Neural progenitor cell (in vitro differentiated cells): ENCODE results near the gene COL11A2.

Source experiments
- EZH2phosphoT487 ChIP-seq: fragments of 200-600 bp; sonication (generic); IDR thresholded peaks from 2 replicates; pipeline ENCODE4 v1.6.1; 2017; ENCODE audit warnings: antibody characterized with exemption
- TF ChIP-seq, protein P1 (sequence below): fragments of 200-600 bp; sonication (generic); IDR thresholded peaks from 2 replicates; pipeline ENCODE4 v1.5.1; 2017; ENCODE audit warnings: antibody characterized with exemption, mild to moderate bottlenecking

DNA sequence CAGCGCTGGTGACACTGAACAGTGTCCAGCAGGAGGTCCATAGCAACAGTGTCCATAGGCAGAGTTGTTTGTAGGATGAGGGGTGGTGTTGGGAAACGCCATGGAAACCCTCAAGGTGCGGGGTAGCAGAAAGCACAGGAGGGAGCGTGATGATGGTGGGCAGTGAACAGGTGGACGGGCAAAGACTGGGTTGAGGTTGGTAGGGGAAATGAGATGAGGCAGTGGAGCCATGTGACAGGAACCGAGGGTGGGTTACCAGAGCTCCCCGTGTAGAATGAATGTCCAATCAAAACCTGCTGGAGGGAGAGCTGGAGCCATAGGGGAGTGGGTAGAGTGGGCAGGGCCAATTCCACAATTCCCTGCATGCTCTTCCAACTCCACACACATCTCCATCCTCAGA is 78.5 kb downstream of the COL11A2 start:
- TF ChIP-seq, protein P1, sequence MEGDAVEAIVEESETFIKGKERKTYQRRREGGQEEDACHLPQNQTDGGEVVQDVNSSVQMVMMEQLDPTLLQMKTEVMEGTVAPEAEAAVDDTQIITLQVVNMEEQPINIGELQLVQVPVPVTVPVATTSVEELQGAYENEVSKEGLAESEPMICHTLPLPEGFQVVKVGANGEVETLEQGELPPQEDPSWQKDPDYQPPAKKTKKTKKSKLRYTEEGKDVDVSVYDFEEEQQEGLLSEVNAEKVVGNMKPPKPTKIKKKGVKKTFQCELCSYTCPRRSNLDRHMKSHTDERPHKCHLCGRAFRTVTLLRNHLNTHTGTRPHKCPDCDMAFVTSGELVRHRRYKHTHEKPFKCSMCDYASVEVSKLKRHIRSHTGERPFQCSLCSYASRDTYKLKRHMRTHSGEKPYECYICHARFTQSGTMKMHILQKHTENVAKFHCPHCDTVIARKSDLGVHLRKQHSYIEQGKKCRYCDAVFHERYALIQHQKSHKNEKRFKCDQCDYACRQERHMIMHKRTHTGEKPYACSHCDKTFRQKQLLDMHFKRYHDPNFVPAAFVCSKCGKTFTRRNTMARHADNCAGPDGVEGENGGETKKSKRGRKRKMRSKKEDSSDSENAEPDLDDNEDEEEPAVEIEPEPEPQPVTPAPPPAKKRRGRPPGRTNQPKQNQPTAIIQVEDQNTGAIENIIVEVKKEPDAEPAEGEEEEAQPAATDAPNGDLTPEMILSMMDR: no peak
- no peak for TF ChIP-seq EZH2phosphoT487
